Activated B cell treated with CpG ODN at 0.5 μM for 24 hours (primary cell): ENCODE data around the gene FLCN. TPM values are rescaled to one million over a fixed set of nuclear protein-coding genes. Genes with fewer than 3 reads are reported as not detected.

Source experiments
- ATAC-seq: fragments of 200-7000 bp; cut with Tn5 transposase; one replicate; pipeline ENCODE4 v1.10.0; 2021; ENCODE audit warnings: low read depth, mild to moderate bottlenecking, moderate library complexity
- CTCF ChIA-PET: fragments of 350-600 bp; sonication (Branson Sonifier 250); formaldehyde crosslinking; loops from one replicate; lab custom pipeline; 2021; ENCODE audit warnings: antibody characterized with exemption; lab: Charles Lee
- POLR2A ChIA-PET: fragments of 350-600 bp; sonication (Branson Sonifier 250); formaldehyde crosslinking; loops from one replicate; lab custom pipeline; 2021; ENCODE audit warnings: antibody characterized with exemption; lab: Charles Lee
- DNase-seq: peaks from one replicate; pipeline ENCODE4 v3.0.0; 2022
- H3K27ac Mint-ChIP-seq: one replicate; pipeline ENCODE4 v1.8.0; 2020; ENCODE audit warnings: mixed read lengths
- H3K27me3 Mint-ChIP-seq: one replicate; pipeline ENCODE4 v1.8.0; 2021; ENCODE audit warnings: mixed read lengths
- H3K36me3 Mint-ChIP-seq: one replicate; pipeline ENCODE4 v1.8.0; 2021; ENCODE audit warnings: low read depth, mixed read lengths
- H3K4me1 Mint-ChIP-seq: one replicate; pipeline ENCODE4 v1.8.0; 2021; ENCODE audit warnings: mixed read lengths
- H3K4me3 Mint-ChIP-seq: one replicate; pipeline ENCODE4 v1.8.0; 2020; ENCODE audit warnings: mild to moderate bottlenecking, mixed read lengths
- H3K9me3 Mint-ChIP-seq: one replicate; pipeline ENCODE4 v1.8.0; 2020; ENCODE audit warnings: mixed read lengths
- CTCF ChIP-seq: fragments of 200-600 bp; IDR thresholded peaks from one replicate; pipeline ENCODE4 v1.8.0; 2022; ENCODE audit warnings: antibody characterized with exemption, mild to moderate bottlenecking
- intact Hi-C: fragments of 100-400 bp; cut with micrococcal nuclease; formaldehyde crosslinking; loops from one replicate; pipeline ENCODE4 v1.15.1; 2024
- total RNA-seq: library from RNA; stranded (reverse); gene quantifications from 2 replicates; pipeline ENCODE4 v1.2.3, GENCODE V29; 2022

Gene FLCN
- total RNA-seq, 1 donor from 2014 or later = 62.3 TPM

- ChIA-PET POLR2A (no interaction called here), CTCF (no interaction called here)
- H3K27me3 Mint-ChIP-seq = no peaks in the 10 kb centered on the region
- no peaks in the 10 kb centered on the region for H3K9me3 Mint-ChIP-seq
- peaks cover 28% of the 10 kb centered on the region for H3K4me1 Mint-ChIP-seq
- peaks cover 80% of the 10 kb centered on the region for H3K36me3 Mint-ChIP-seq
- ATAC-seq (no peak), DNase-seq (no peak)
- intact Hi-C loops = no loop called here
- no peak overlapping the region for H3K27ac Mint-ChIP-seq
- no peak for TF ChIP-seq CTCF
- no peak overlapping the region for H3K4me3 Mint-ChIP-seq
Measured at GRCh38 chr17:17172990-17173389, 64.0 kb downstream of the FLCN start.

GRCh38 chr17:17172001-17172939 is 64.7 kb downstream of the FLCN start:
- CTCF ChIA-PET = no interaction called here
- Mint-ChIP-seq H3K36me3 (peaks cover 81% of the 10 kb centered on the region), H3K27ac (no peak overlapping the region)

GRCh38 chr17:17171186-17171585 is 65.8 kb downstream of the FLCN start:
- Mint-ChIP-seq H3K4me1 (peaks cover 23% of the 10 kb centered on the region), H3K27ac (no peak overlapping the region), H3K27me3 (no peaks in the 10 kb centered on the region), H3K4me3 (no peak overlapping the region), H3K36me3 (peaks cover 79% of the 10 kb centered on the region), H3K9me3 (no peaks in the 10 kb centered on the region)
- ChIA-PET CTCF (no interaction called here), POLR2A (no interaction called here)
- no peak for TF ChIP-seq CTCF
- no peak for DNase-seq
- intact Hi-C loops = no loop called here
- ATAC-seq = no peak

More at GRCh38 chr17:17172001-17172939, 64.7 kb downstream of the FLCN start:
- no peak for TF ChIP-seq CTCF
- POLR2A ChIA-PET = no interaction called here
- no peak for DNase-seq
- no peak for ATAC-seq
- intact Hi-C loops = no loop called here
- peaks cover 28% of the 10 kb centered on the region for H3K4me1 Mint-ChIP-seq
- H3K4me3 Mint-ChIP-seq = no peak overlapping the region
- no peaks in the 10 kb centered on the region for H3K9me3 Mint-ChIP-seq
- no peaks in the 10 kb centered on the region for H3K27me3 Mint-ChIP-seq

GRCh38 chr17:17170346-17170985 is 66.5 kb downstream of the FLCN start:
- intact Hi-C loops = no loop called here
- Mint-ChIP-seq H3K4me3 (no peak overlapping the region), H3K27ac (no peak overlapping the region), H3K27me3 (no peaks in the 10 kb centered on the region), H3K4me1 (peaks cover 16% of the 10 kb centered on the region), H3K9me3 (no peaks in the 10 kb centered on the region), H3K36me3 (peaks cover 81% of the 10 kb centered on the region)
- no peak for TF ChIP-seq CTCF
- no peak for DNase-seq
- POLR2A ChIA-PET = no interaction called here
- CTCF ChIA-PET = no interaction called here
- no peak for ATAC-seq

- POLR2A ChIA-PET = no interaction called here
Measured at GRCh38 chr17:17169396-17169795, 67.6 kb downstream of the FLCN start.

More at GRCh38 chr17:17169396-17169795, 67.6 kb downstream of the FLCN start:
- ATAC-seq (no peak), DNase-seq (no peak)
- no peak overlapping the region for H3K27ac Mint-ChIP-seq
- H3K9me3 Mint-ChIP-seq = no peaks in the 10 kb centered on the region
- intact Hi-C loops = no loop called here
- peaks cover 87% of the 10 kb centered on the region for H3K36me3 Mint-ChIP-seq
- H3K4me3 Mint-ChIP-seq = no peak overlapping the region
- no peaks in the 10 kb centered on the region for H3K27me3 Mint-ChIP-seq
- peaks cover 7% of the 10 kb centered on the region for H3K4me1 Mint-ChIP-seq
- CTCF ChIA-PET = no interaction called here
- TF ChIP-seq CTCF = no peak
